Astrocyte of the spinal cord (primary cell): Measurements from ENCODE around the gene UBL3.

Source experiments
- DNase-seq: peaks from one replicate; pipeline ENCODE4 v3.0.0; 2011; ENCODE audit warnings: low read depth, low spot score
- H3K4me3 ChIP-seq: 2 replicates; pipeline ENCODE4 v1.5.1; 2011; ENCODE audit warnings: low read depth, mild to moderate bottlenecking, low read length, moderate library complexity
- in situ Hi-C: cut with HindIII; loops from 2 replicates; pipeline ENCODE4 v1.10.0; 2017; ENCODE audit warnings: low sequenced_read_pairs
- TF ChIP-seq, protein P1 (sequence below): IDR thresholded peaks from 2 replicates; pipeline ENCODE4 v1.5.1; 2012; ENCODE audit warnings: low read depth, mild to moderate bottlenecking, low read length, inconsistent platforms

The UBL3 gene

DNA sequence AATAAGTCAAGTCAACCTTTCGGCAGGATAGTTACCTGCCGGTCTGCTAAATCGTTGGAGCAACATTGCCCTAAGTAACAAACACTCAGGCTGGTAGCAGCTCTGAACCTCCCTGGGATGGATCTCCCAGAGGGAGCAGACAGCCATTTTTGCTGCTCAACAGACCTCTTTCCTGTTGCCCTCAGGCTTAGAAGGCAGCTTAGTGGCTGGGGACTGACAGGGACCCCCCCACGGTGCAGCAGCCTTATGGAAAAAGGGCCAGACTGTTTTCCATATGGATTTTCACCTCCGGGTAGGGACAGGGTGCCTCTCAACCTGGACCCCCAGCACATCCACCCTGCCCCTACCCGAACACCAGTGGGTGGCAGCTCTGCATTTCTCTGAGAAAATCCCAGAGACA, 49.7 kb downstream of the UBL3 start:
- in situ Hi-C loops = no loop called here
- TF ChIP-seq, protein P1, sequence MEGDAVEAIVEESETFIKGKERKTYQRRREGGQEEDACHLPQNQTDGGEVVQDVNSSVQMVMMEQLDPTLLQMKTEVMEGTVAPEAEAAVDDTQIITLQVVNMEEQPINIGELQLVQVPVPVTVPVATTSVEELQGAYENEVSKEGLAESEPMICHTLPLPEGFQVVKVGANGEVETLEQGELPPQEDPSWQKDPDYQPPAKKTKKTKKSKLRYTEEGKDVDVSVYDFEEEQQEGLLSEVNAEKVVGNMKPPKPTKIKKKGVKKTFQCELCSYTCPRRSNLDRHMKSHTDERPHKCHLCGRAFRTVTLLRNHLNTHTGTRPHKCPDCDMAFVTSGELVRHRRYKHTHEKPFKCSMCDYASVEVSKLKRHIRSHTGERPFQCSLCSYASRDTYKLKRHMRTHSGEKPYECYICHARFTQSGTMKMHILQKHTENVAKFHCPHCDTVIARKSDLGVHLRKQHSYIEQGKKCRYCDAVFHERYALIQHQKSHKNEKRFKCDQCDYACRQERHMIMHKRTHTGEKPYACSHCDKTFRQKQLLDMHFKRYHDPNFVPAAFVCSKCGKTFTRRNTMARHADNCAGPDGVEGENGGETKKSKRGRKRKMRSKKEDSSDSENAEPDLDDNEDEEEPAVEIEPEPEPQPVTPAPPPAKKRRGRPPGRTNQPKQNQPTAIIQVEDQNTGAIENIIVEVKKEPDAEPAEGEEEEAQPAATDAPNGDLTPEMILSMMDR = no peak
- no peak overlapping the region for H3K4me3 ChIP-seq
- DNase-seq = no peak

DNA sequence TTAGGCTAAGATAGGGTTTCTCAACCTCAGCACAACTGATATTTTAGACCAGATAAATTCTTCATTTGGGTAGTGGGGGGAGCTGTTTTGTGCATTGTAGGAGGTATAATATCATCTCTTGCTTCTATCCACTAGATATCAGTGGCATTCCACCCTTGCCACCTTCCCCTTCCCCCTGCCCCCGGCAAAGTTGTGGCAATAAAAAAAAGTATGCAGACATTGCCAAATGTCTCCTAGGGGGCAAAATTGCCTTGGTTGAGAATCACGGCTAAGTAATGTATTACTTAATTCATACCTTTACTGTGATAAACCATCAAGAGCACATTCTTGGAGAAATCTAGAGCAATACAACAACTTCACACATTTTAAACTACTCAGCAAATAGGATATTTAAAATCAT, 51.4 kb downstream of the UBL3 start:
- H3K4me3 ChIP-seq = no peak overlapping the region

DNA sequence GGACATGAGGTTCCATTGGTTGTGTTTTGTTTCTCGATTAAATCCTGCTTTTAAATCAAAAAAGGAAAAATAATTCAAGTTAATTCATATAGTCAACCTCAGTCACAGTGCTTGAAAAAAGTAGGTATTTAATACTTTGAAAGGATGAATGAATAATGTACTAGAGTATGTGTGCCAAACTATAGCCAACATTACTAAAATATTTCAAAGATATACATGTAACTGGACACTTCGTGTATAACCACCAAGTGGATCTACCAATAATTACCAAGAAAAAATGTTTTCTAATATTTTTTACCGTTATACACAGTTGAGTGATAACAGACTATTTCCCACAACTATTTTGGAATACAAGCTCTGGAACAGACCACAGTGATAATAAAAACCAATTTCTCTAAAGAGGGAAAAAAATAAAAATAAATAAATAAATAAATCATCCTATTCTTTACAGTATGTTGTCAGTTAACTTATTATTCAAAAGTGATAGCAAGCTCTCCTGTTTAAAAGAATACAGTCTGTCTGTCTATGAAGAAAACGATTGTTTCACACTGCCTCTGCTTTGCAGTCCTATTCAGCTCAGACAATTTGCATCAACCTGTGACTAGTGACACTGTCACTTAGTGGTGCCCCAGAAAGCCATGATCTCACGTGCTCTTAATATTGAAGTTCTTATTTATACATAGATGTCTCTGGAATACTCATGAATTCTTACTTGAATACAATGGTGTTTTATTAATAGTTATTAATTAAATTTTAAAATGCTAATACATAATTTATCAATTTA, 58.2 kb downstream of the UBL3 start:
- TF ChIP-seq, protein P1 = no peak
- DNase-seq = peak; percentile 12
- in situ Hi-C loops = no loop called here
- no peak overlapping the region for H3K4me3 ChIP-seq

More for the DNA sequence above, 51.4 kb downstream of the UBL3 start:
- in situ Hi-C loops = no loop called here
- DNase-seq = no peak
- TF ChIP-seq, protein P1 = no peak

DNA sequence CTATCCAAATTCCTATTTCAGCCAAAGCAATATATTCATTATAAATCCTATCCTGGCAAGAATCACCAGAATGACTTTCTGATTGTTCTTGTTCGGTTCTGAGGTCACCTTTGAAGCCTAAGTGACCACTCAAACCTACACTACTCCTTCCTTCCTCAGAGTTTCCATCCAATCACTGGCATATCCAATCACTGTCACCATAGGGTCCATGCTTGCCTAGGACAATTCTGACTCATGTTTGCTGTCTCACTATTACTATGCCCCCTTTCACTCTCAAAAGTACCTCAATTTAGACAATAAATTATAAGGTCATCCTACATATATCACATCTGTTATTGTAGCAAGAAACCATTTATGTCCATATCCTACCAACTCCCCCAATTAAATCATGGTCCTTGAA, 58.9 kb downstream of the UBL3 start:
- DNase-seq = no peak
- in situ Hi-C loops = no loop called here
- TF ChIP-seq, protein P1 = no peak

GRCh38 chr13:29786698-29787097, 63.7 kb downstream of the UBL3 start:
- TF ChIP-seq, protein P1 = no peak
- in situ Hi-C loops = no loop called here
- DNase-seq = no peak
- no peak overlapping the region for H3K4me3 ChIP-seq

More for the DNA sequence above, 58.9 kb downstream of the UBL3 start:
- no peak overlapping the region for H3K4me3 ChIP-seq

DNA sequence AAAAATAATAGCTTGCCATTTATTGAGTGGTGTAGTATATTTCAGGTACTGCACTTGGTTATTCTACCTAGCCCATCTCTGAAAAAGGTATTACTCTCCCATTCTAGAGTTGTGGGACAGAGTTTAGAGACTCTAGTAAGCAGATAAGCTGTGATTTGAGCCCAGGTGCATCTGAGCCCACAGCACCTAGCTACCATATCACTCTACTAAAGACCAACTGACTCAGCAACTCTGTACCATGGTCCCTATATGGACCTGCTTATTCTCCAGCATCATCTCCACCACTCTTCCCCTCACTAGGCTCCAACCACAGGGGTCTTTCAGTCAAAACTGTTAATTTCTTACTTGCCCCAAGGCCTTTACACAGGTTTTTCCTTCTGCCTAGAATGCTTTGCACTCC, 64.4 kb downstream of the UBL3 start:
- no peak for DNase-seq
- TF ChIP-seq, protein P1 = no peak
- H3K4me3 ChIP-seq = no peak overlapping the region
- in situ Hi-C loops = no loop called here
